Measurements from ENCODE around the gene ARMC5. TPM values are rescaled to one million over a fixed set of nuclear protein-coding genes. Genes with fewer than 3 reads are reported as not detected.

ARMC5 gene
- total and polyA plus RNA-seq, 12 donors = 2.9 to 37.9 (median 12.0) TPM

DNA sequence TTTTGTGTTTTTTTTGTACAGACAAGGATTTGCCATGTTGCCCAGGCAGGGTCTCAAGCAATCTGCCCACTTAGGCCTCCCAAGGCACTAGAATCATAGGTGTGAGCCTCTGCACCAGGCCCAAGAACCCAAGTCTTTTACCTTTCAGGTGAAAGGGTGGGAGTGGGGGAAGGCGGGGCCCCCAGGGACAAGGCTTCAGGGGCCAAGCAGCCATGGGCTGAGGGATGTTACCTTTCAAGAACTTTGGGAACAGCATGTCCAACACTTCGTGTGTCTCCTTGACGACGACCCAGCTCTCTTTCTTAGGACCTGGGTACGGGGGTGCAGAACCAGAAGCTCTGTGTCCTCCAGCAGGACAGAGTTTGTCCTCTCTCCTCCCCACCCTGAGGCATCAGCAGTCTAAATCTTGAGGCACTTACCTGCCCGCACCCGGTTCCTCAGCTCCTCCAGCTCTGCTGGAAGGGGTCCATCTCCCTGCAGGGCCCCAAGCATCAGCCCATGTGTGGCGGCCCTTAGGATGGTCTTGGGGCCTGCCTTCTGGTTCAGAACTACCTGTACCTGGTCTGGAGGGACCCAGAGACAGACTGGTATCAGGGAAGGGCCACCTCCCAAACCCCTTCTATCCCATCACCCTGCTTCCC, 32.6 kb downstream of the ARMC5 start:
- no peak for DNase-seq
- Histone ChIP-seq H3K9me3 (replicated peaks in 1 of 3) (no peaks in the 10 kb centered on the region), H3K27me3 (no peaks in the 10 kb centered on the region), H3K27ac (no peak overlapping the region), H3K36me3 (replicated peaks in 1 of 2) (peaks cover 0 to 52% of the 10 kb centered on the region in 2 donors), H3K4me3 (no peak overlapping the region), H3K4me1 (replicated peaks in 1 of 2) (peaks cover 8 to 16% of the 10 kb centered on the region in 2 donors)
- intact Hi-C loops (cut with DNase I) = loop anchor here in 1 of 2 donors (10.0 kb wide), 1 partner anchor 373 kb away; no protein-coding TSS in a partner anchor
- TF ChIP-seq POLR2A (IDR thresholded peaks at IDR 0.05) = no peak
- TF ChIP-seq, protein P1, sequence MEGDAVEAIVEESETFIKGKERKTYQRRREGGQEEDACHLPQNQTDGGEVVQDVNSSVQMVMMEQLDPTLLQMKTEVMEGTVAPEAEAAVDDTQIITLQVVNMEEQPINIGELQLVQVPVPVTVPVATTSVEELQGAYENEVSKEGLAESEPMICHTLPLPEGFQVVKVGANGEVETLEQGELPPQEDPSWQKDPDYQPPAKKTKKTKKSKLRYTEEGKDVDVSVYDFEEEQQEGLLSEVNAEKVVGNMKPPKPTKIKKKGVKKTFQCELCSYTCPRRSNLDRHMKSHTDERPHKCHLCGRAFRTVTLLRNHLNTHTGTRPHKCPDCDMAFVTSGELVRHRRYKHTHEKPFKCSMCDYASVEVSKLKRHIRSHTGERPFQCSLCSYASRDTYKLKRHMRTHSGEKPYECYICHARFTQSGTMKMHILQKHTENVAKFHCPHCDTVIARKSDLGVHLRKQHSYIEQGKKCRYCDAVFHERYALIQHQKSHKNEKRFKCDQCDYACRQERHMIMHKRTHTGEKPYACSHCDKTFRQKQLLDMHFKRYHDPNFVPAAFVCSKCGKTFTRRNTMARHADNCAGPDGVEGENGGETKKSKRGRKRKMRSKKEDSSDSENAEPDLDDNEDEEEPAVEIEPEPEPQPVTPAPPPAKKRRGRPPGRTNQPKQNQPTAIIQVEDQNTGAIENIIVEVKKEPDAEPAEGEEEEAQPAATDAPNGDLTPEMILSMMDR (IDR thresholded peaks at IDR 0.05) = no peak
- 93 to 100% (median 97%) methylated on average over 1 to 8 of the region's 8 CpGs for WGBS, 4 donors

DNA sequence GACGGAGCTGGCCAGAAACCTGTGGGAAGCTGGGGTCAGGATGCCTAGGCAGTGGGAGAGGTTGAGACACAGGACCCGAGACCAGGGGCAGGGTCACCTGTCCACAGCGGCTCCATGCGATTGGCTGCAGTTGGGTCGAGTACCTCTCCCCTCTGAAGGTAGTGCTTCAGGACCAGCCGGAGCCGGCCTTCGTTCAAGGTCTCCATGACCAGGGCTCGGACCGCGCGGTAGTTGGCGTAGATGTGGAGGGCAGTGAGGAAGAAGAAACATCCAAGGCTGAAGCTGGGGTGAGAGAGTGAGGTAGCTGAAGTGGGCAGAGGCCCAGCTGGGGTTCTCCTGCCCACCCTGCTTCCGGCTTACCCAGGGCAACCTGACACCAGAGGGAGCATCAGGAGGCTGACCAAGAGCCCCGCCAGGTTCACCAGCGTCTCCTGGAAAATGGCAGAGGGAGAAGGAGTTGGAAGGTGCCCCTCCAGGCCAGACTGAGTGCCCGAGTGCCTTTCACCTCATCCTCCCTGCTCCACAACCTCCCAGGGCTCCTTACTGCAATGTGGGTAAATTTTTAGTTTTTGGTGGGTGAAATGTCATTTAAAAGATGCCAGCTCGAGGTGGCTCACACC, 34.3 kb downstream of the ARMC5 start:
- 88 to 96% (median 90%) methylated on average over 11 to 18 of the region's 18 CpGs for WGBS, 4 donors
- Histone ChIP-seq H3K36me3 (replicated peaks in 1 of 2) (peaks cover 0 to 68% of the 10 kb centered on the region in 2 donors), H3K27me3 (no peaks in the 10 kb centered on the region), H3K9me3 (replicated peaks in 1 of 3) (no peaks in the 10 kb centered on the region), H3K27ac (no peak overlapping the region), H3K4me3 (no peak overlapping the region), H3K4me1 (replicated peaks in 1 of 2) (peaks cover under 1 to 2% of the 10 kb centered on the region in 2 donors)
- TF ChIP-seq, protein P1 (IDR thresholded peaks at IDR 0.05) = no peak
- intact Hi-C loops (cut with DNase I) = loop anchor here in 1 of 2 donors (10.0 kb wide), 1 partner anchor 371 kb away; no protein-coding TSS in a partner anchor
- DNase-seq = no peak

DNA sequence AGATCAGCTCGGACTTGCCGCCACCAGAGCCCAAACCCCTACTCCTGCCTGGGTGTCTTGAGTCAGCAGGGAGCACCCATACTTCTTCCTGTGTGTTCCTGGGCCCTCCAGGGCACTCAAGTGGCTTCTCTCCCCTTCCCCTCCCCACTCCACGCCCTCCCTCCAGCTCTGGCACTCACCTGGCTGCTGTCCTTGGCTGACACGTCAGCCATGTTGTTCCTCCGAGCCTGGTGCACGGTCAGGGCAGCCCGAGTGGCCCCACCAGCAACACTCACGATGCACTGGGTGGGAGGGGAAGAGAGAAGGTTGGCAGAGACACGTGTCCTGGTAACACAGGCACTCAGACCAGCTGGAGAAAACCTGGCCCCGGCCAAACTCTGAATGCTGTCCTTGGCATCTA, 37.4 kb downstream of the ARMC5 start:
- WGBS, 4 donors = 82 to 90% (median 86%) methylated on average over 8 to 10 of the region's 10 CpGs
- DNase-seq = no peak
- Histone ChIP-seq H3K27me3 (no peaks in the 10 kb centered on the region), H3K4me3 (no peak overlapping the region), H3K9me3 (replicated peaks in 1 of 3) (no peaks in the 10 kb centered on the region), H3K36me3 (replicated peaks in 1 of 2) (peaks cover 0 to 72% of the 10 kb centered on the region in 2 donors), H3K4me1 (replicated peaks in 1 of 2) (no peaks in the 10 kb centered on the region), H3K27ac (no peak overlapping the region)
- intact Hi-C loops (cut with DNase I) = loop anchor here in 1 of 2 donors (10.0 kb wide), 1 partner anchor 368 kb away; no protein-coding TSS in a partner anchor
- TF ChIP-seq, protein P1 (IDR thresholded peaks at IDR 0.05) = no peak
- TF ChIP-seq POLR2A (IDR thresholded peaks at IDR 0.05) = no peak

DNA sequence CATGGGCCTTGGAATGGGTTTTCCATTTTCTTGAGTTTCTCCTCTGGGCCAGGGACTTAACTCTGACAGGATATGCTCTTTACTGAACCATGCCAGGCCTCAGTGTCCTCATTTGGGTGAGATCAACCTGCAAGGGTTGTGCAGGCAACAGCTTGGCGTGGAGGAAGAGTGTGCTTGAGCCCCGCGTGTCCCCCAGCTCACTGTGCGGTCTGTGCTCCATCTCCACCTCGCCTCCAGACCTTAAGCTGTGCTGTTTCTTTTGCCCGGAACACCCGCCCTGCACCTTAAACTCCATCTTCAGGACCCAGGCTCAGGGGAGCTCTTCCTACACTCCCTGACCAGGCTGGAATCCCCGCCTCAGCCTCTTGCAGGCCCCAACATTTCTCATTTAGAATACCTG, 39.2 kb downstream of the ARMC5 start:
- 97 to 99% (median 98%) methylated on average over 8 of the region's 8 CpGs for WGBS, 4 donors
- intact Hi-C loops (cut with DNase I) = loop anchor here in 1 of 2 donors (10.0 kb wide), 1 partner anchor 366 kb away; no protein-coding TSS in a partner anchor
- H3K4me3 ChIP-seq = no peak overlapping the region
- H3K27ac ChIP-seq = no peak overlapping the region
- TF ChIP-seq, protein P1 (IDR thresholded peaks at IDR 0.05) = no peak
- TF ChIP-seq POLR2A (IDR thresholded peaks at IDR 0.05) = no peak
- no peaks in the 10 kb centered on the region for H3K9me3 ChIP-seq (replicated peaks in 1 of 3)
- H3K4me1 ChIP-seq (replicated peaks in 1 of 2) = no peaks in the 10 kb centered on the region
- DNase-seq = no peak
- H3K27me3 ChIP-seq = no peaks in the 10 kb centered on the region
- peaks cover 0 to 54% of the 10 kb centered on the region in 2 donors for H3K36me3 ChIP-seq (replicated peaks in 1 of 2)

Measured in adrenal gland (tissue), 12 donors.